NOMO-1 treated with DMSO at 0.1 percent for 48 hours (cell line): ENCODE measurements around the gene IFIH1.
A peak's percentile ranks its signal among the peaks of the same experiment; 100 is the strongest.

Experiments
- DNase-seq: peaks from one replicate; lab custom pipeline; 2025; ENCODE audit not compliant: unreplicated experiment; lab: John Stamatoyannopoulos, UW

IFIH1 gene

GRCh38 chr2:162318328-162319180, at the start of gene IFIH1:
Gene IFIH1 (minus strand): TSS chr2:162318684. CDS start chr2:162318307, 377 bp downstream.
- peak; percentile 81 for DNase-seq

GRCh38 chr2:162365392-162365791, 46.9 kb upstream of the IFIH1 start:
- no peak for DNase-seq

GRCh38 chr2:162344617-162344950, 26.1 kb upstream of the IFIH1 start:
- DNase-seq = no peak

GRCh38 chr2:162343824-162344616, 25.5 kb upstream of the IFIH1 start, which contains the start of gene GCA:
Gene GCA (plus strand): TSS chr2:162344132. CDS start chr2:162344249, 117 bp downstream.
- DNase-seq = peak; percentile 98

GRCh38 chr2:162343492-162343823, 25.0 kb upstream of the IFIH1 start:
- no peak for DNase-seq

GRCh38 chr2:162342841-162343240, 24.4 kb upstream of the IFIH1 start:
- peak; percentile 30 for DNase-seq

GRCh38 chr2:162342321-162342720, 23.8 kb upstream of the IFIH1 start:
- no peak for DNase-seq

- DNase-seq = no peak
Observed at GRCh38 chr2:162340822-162341221, 22.3 kb upstream of the IFIH1 start.

- DNase-seq = peak; percentile 22
Observed at GRCh38 chr2:162337868-162338267, 19.4 kb upstream of the IFIH1 start.

GRCh38 chr2:162333968-162334367, 15.5 kb upstream of the IFIH1 start:
- DNase-seq = no peak

GRCh38 chr2:162330881-162331280, 12.4 kb upstream of the IFIH1 start:
- DNase-seq = no peak

- no peak for DNase-seq
Observed at GRCh38 chr2:162328424-162329157, 10.1 kb upstream of the IFIH1 start.

GRCh38 chr2:162327806-162328205, 9.3 kb upstream of the IFIH1 start:
- DNase-seq = no peak

- no peak for DNase-seq
Observed at GRCh38 chr2:162327134-162327769, 8.8 kb upstream of the IFIH1 start.

GRCh38 chr2:162324953-162325352, 6.5 kb upstream of the IFIH1 start:
- no peak for DNase-seq

GRCh38 chr2:162320864-162321517, 2.5 kb upstream of the IFIH1 start:
- DNase-seq = no peak

GRCh38 chr2:162317861-162318327, 590 bp downstream of the IFIH1 start:
- DNase-seq = peak; percentile 40

- DNase-seq = no peak
Observed at GRCh38 chr2:162317058-162317742, 1.3 kb downstream of the IFIH1 start.

GRCh38 chr2:162316590-162316989, 1.9 kb downstream of the IFIH1 start:
- no peak for DNase-seq

- DNase-seq = no peak
Observed at GRCh38 chr2:162315938-162316337, 2.5 kb downstream of the IFIH1 start.
